Measurements from ENCODE around the gene ATP7B.
"Not testable (repeated sequence)": the region's sequence is repeated elsewhere in the genome, so short reads cannot be mapped to it uniquely, and the experiment has no call there.

Gene ATP7B

GRCh38 chr13:52034616-52035226 is 23.5 kb upstream of the ATP7B start:
- H3K4me3 ChIP-seq (ENCODE audit: low read depth, low read length): no peak overlapping the region
- TF ChIP-seq CTCF (IDR thresholded peaks at IDR 0.05; ENCODE audit: insufficient read depth, low read depth, low read length, missing control alignments): no peak
- DNase-seq (ENCODE audit: low read depth): no peak

DNA sequence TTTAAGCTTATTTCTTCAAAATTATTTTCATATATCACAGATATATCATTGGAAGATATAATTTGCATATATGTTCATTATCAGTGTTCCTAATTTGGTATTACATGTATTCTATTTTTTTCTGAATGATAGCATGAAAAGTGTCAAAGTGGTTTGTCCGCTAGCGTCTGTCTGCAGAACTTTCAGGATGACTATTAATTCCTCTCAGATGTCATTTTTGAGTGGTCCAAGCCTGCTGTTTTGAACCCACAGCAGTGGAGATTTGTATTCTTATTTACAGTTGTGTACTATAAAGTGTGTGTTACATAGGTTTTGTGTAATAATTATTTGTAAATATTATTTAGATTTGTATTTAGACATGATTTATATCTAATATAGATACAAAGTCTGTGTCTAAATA is 21.8 kb upstream of the ATP7B start:
- no peak overlapping the region for H3K4me3 ChIP-seq (ENCODE audit: low read depth, low read length)
- TF ChIP-seq CTCF (IDR thresholded peaks at IDR 0.05; ENCODE audit: insufficient read depth, low read depth, low read length, missing control alignments): no peak
- peak; percentile 19 for DNase-seq (ENCODE audit: low read depth)

- DNase-seq (ENCODE audit: low read depth): not testable (repeated sequence)
Observed at GRCh38 chr13:52030401-52030800, 19.2 kb upstream of the ATP7B start.

GRCh38 chr13:52029569-52029968 is 18.3 kb upstream of the ATP7B start:
- no peak for TF ChIP-seq CTCF (IDR thresholded peaks at IDR 0.05; ENCODE audit: insufficient read depth, low read depth, low read length, missing control alignments)
- DNase-seq (ENCODE audit: low read depth): no peak
- no peak overlapping the region for H3K4me3 ChIP-seq (ENCODE audit: low read depth, low read length)

More at GRCh38 chr13:52030401-52030800, 19.2 kb upstream of the ATP7B start:
- H3K4me3 ChIP-seq (ENCODE audit: low read depth, low read length): not testable (repeated sequence)

DNA sequence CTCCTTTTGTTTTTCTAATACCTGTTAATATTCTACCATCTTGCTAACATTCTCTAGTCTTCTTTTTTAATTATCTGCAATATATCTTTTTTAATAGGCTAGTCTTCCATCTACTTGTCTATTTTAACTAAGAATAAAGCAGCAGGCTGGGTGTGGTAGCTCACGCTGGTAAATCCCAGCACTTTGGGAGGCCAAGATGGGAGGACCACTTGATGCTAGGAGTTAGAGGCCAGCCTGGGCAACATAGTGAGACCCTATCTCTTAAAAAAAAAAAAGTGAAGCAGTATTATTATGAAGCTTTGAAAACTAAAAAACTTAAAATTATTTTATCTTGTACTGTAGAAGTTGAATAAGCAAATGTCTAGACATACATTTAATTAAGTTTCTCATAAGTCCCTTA is 16.6 kb upstream of the ATP7B start:
- no peak for TF ChIP-seq CTCF (IDR thresholded peaks at IDR 0.05; ENCODE audit: insufficient read depth, low read depth, low read length, missing control alignments)
- no peak overlapping the region for H3K4me3 ChIP-seq (ENCODE audit: low read depth, low read length)
- no peak for DNase-seq (ENCODE audit: low read depth)

- DNase-seq (ENCODE audit: low read depth): no peak
- no peak overlapping the region for H3K4me3 ChIP-seq (ENCODE audit: low read depth, low read length)
- peak; percentile 0 for TF ChIP-seq CTCF (IDR thresholded peaks at IDR 0.05; ENCODE audit: insufficient read depth, low read depth, low read length, missing control alignments)
Observed at GRCh38 chr13:52026246-52026626, 15.0 kb upstream of the ATP7B start.

DNA sequence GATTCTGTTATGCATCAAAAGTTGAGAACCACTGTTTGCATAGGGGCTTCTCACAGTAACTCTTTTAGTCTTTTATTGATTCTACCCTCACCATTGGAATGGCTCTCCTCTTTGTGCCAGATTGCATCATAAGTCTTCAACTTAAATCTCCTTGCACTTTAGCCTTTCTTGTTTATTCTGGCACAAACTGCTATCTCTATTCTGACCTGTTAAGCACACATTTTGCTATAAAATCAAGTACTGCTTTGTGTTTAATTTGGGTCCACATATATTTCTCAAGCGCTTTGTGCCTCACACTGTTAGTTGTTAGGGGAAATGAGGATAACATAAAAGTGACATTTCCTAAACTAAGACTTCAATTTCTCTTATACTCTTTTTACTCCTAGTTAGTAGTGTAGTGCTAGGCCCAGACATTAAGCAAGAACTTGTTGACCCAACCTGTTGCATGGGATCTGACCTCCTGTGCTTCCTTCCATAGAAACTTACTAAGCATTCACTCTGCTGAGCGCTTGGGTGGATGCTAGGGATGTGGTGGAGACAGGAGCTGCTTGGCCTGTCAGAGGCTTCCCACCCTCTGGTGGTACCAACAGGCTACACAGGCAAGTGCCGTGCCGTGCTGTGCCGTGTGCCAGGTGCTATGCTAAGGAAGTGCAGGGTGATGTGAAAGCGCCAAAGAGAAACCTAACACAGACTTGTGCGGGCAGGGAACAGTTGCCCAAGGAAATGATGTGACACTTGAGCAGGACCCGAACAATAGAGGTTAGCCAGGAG is 14.4 kb upstream of the ATP7B start:
- no peak for DNase-seq (ENCODE audit: low read depth)
- no peak for TF ChIP-seq CTCF (IDR thresholded peaks at IDR 0.05; ENCODE audit: insufficient read depth, low read depth, low read length, missing control alignments)
- H3K4me3 ChIP-seq (ENCODE audit: low read depth, low read length): no peak overlapping the region

Measured in GM12865 (cell line).